Superior temporal gyrus (tissue), 1 donor: ENCODE results near the gene SLC10A3.

Experiments
- DNase-seq: peaks from one replicate; pipeline ENCODE4 v3.0.0-alpha.2; 2016; ENCODE audit errors: extremely low spot score

Gene SLC10A3

GRCh38 chrX:154440623-154441357 lies 49.6 kb downstream of the SLC10A3 start:
- no peak for DNase-seq

GRCh38 chrX:154439841-154440240 lies 50.6 kb downstream of the SLC10A3 start:
- no peak for DNase-seq

GRCh38 chrX:154437971-154438893 lies 52.2 kb downstream of the SLC10A3 start:
- DNase-seq = no peak
